ENCODE results near the gene FGF9.

The FGF9 gene

DNA sequence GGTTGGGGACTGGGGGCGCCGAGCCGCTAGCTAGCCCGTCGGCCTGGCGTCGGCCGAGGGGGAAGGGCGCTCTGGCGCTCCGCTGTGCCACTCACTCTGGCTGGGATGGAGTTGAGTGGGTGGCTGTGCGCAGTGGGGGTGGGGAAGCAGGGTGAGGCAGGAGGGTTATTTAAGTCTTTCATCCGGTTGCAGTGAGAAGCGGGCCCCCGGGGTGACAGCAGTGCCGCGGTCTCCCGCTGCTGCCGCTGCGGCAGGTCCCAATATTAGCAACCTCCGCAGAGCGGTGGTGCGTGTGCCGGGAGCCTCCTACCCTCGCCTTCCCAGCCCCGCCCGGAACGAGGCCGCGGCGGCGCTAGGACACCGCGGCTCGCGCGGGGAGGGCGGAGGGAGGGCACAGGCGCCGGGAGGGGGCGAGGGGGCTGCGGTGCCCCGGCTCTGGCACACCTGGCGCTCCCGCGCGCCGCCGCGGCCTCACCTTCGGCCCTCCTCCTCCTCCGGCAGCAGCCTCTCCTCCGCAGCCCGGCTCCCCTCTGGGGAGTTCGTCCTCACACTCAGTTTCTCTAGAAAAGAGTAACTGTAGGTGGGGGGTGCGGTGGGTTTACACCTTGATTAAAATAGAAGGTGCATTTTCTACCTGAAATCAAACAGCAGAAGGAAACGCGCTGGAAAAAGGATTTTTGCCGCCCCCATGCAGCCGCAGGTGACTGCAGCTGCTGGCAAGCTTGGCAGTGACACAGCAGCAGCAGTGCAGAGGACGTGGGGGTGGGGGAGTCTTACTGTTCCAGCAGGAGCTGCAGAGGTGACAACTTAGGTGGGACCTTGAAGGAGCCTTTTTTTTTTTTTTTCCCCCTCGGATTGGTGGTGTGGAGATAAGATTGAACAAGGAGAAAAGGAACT is 4.5 kb downstream of the FGF9 start:
- no peak for DNase-seq

DNA sequence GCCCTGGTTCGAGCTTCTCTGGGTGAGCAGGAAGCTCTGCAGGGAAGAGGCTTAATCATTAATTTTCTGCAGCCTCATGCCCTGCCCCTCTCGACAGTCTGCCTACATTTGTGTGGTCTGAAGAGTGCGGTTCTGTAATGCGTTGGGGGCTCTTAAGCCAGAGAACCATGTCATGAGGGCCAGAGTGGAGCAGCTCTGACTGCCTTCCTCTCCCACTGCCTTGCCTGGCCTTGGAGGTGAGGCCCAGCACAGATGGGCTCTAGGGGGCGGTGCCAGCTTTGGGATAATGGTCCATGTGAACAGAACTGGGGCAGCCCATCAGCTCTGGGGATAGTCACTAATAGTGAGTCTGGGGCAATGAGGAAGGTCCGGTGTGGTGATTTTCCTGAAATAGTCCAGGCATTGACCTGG is 5.7 kb downstream of the FGF9 start:
- DNase-seq: no peak

DNA sequence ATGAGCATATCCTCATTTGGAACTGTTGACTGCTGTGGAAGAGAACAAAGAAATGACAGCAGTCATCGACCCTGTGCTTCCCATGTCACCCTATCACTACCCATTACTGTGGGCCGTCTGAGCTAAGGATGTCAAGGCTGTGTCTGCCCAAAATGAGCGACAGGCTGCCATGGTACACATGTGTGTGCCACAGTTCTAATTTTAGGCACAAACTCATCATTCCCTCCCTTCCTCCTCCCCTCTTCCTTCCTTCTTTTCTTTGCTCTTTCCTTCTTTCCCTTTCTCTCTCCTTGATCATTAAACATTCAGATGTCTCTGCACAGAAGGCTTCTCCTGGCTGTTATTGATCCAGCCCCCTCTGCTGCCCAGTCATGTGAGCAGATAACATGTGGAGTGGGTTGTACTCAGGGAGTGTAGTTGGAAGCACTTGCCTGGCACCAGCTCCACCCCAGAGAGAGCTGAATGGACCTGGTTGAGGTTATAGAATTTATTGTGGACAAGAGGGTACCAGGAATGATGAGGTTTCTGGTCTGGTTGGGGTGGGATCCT is 6.3 kb downstream of the FGF9 start:
- DNase-seq: no peak

DNA sequence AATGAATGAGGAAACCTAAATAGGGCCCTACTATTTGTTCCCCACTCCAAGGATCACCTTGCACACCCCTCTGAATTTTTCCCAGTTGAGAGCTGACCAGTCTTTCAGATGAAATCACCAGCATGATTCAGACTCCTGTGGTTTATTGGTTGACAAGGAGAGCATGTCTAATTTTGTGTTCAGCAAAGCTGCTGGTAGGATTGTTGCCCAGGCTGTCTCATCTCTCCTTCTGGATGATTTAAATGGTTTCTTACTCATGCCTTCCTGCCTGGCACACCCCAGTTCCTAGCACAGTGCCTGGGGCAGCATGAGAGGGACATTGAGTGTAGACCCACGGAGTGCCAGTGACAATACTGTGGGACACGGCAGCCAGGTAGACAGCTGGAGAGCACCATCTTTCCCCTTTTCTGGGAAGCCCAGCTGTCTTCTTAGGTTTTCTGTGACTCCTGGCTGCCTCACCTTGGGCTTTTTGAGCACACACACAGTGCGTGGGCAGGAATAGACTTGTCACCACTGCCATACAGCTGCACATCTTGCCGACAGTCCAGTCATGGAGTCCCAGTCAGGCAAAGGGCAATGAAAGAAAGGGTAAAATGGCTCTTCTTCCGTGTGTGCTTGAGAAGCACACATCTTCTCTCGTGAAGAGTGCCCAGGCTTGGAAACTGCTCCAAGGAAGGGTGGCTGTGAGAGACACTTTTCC is 12.3 kb downstream of the FGF9 start:
- DNase-seq: no peak

DNA sequence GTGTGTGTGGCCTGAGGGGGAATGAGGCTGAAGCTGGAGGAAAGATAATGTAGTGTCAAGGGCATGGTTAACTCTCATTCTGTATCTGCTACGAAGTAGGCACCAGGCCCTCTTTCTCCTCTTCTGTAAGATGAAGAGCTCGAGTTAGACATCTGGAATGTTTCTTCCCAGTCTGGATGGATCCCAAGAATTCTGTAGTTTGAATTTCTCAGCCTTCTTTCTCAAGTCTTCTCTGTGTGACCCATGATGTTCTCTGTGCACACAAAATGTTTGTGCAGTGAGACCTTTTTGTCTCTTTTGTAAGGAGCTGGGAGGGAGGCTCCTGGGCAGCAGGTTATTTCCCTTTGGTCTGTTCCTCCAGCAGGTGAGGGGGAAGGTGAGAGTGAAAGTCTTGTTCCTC is 13.7 kb downstream of the FGF9 start:
- no peak for DNase-seq

DNA sequence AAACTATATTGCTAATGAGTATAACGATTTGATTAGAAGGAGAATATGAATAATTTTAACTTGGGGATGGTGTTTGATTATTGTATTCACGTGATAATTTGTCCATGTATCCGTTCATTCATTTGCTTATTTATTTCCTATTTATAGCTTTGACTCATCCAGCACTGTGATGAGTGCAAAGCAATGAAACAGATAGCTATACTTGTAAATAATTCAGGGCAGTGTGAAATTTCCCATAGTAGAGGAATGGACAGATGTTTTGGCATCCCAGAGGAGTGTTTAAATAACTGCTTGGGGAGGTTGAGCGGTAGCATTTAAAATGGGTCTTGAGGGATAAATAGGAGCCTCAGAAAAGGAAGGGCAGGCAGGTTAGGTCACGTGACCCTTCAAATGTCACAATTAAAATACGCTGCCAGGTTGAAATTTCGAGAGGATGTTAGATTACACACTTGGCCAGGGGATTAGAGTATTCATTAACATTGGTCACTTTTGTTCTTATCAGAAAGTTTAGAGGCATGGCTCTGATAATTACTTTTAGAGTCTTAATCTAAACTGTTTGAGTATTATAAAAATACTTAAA is 14.7 kb downstream of the FGF9 start:
- no peak for DNase-seq

DNA sequence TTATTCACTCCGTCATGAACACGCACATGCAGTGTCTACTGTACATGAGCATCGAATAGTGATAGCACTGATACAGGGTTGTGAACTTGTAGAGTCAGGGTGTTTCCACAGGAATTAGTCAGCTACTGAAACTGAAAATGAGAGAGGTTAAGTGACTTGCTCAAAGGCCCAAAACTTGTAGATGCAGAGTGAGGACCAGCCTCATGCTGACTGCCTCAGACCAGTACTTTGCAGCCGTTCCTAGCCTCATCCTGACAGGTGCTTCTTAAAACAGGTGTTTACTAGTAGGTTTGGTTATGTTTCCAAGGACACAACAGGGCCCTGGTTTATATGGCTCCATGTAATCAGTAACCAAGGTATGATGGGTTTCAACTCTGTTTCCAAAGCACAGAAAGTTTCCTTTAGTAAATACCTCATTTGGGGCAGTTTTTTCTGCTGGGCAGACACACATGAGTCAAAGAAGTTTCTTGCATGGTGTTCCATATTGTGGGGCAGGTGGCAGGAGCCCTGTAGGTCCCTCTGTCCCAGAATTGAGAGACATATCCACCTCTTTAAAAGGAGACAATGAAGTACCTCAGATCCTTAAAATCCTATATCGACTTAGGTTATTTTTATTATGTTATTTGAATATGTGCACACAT is 16.0 kb downstream of the FGF9 start:
- DNase-seq: no peak

DNA sequence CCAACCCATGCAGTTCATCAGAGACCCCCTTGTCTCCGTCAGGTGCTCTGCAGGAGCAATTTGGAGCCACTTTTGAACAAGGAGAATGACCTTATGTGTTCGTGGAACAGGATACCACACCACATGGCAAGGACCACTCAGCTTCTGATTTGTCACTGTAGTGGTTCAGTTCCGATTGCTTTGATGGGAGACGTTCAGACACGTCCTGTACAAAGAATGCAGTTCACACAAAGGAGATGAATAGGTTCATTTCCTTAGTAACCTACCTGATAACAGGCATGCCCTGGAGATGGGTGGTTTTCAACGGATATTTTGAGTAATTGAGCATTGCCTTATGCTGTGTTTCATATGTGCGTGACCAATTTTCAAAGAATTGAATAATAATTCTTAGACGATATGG is 17.2 kb downstream of the FGF9 start:
- no peak for DNase-seq

DNA sequence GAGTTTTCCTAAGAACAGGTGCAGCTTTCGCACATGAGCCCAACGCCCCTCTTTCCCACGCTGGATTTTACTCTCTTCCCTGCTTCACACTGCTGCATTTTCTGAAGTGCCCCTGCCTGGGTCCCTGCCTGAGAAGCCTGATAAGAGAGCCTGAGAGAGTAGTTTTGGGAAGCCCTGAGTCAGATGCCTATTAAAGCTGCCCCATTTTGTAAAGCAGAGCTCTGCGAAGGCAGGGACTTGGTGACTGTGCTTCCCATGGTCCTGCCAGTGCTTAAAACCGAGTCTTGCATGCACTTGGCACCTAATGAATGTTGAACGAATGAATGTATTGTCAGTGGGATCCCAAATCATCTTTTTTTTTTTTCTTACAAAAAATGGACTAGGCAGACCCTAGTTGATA is 18.2 kb downstream of the FGF9 start:
- DNase-seq: no peak

DNA sequence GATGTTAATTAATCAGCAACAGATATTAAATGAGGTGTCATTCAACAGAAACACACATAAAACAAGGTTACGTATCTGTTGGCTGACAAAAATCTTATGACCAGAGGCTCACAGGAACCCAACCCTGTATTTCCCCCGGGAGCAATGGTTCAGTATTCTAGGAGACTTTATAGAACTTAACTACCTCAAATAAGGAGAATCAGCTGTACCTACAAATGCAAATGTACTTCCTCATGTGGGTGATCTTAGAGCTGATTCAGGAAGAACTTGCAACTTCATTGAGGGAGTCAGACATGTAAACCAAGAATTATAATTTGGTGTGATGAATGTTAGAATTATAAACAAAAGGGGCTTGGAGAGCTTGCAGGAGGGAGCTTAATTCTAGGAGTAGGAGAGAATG is 20.1 kb downstream of the FGF9 start:
- no peak for DNase-seq

DNA sequence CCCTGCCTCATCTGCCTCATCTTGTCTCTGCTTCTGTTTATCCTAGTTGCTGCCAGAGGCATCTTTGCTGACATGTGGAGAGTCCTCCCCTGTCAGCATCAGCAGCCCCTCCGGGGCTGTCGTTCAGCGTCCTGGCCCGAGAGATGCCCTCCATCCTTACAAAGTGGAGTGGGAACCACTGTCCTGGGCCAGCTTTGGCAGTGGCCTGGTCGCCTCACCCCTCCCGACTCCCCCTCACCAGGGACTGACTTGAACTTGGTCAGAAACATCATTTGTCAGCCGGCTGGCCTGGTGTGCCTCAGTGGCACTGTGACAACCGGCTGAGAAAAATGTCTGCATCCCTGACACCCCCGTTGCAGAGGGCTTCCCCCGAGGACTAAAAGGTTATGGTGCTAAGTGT is 20.6 kb downstream of the FGF9 start:
- DNase-seq: no peak

DNA sequence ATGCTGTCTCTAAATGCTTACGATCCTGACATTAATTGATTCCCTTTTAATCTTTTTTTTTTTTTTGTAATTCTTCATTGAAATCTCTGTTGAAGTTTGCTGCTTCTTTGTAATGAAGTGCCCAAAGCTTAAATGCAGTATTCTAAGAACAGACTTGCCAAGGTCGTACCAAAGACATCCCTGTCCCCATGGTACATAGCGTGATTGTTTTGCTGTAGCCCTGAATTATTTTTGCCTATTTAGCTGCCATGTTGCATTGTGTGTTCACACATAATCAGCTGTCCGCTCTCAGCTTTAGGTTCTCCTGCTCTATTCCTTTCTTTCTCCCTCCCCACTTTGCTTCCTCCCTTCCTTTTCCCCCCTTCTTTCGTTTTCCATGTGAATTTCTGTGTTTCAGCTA is 21.1 kb downstream of the FGF9 start:
- no peak for DNase-seq

DNA sequence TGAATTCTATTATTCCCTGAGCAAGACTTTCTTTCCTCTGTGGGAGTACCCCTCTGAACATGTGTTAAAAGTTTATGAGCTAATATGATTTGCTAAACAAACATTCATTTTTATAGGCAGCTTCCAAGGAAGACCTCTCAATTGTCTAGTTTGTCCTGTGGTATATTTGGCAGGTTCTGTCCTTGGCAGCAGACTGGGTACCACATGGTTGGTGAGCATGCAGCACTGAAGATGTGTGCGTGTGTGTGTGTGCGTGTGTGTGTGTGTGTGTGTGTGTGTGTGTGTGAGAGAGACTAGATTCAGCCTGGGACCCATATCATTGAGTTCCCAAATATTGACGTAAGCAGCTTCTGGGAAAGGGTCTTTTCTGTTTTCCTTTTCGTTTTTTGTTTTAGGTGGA is 24.0 kb downstream of the FGF9 start:
- DNase-seq: no peak

DNA sequence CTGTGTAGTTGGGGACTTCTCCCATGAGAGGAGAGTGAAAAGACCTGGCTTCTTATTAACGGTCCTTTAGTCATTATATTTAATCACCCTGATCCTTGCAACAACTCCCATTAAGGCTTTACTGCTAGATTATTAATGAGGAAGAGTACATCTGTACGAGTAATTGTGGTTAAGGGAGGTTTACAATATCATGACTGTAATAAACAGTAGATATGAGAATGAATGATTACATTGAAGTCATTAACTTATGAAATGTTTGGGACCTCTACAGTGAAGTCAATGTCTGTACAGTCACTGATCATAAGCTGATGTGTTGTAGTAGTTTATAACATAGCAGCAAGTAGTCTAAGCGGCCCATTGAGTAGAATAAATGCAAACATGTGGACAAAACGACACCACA is 24.7 kb downstream of the FGF9 start:
- DNase-seq: no peak

DNA sequence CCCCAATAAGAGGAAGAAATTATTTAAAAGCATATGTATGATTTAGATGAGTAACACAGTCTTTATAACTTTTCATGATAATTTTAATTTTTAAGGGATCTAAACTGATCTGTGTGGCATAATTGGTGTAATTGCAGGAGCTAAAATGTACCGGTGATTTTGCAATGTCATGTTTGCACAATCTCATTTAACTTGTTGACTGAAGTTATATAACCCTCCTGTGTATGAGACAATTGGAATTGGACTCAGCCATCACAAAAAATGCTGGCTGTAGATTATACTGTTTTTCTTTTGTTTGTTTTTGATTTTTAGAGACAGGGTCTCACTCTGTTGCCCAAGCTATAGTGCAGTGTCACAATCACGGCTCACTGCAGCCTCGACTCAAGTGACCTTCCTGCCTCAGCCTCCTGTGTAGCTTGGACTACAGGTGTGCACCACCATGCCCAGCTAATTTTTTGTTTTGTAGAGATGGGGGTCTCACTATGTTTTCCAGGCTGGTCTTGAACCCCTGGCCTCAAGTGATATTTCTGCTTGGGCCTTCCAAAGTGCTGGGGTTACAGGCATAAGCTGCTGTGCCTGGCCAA is 26.1 kb downstream of the FGF9 start:
- no peak for DNase-seq

DNA sequence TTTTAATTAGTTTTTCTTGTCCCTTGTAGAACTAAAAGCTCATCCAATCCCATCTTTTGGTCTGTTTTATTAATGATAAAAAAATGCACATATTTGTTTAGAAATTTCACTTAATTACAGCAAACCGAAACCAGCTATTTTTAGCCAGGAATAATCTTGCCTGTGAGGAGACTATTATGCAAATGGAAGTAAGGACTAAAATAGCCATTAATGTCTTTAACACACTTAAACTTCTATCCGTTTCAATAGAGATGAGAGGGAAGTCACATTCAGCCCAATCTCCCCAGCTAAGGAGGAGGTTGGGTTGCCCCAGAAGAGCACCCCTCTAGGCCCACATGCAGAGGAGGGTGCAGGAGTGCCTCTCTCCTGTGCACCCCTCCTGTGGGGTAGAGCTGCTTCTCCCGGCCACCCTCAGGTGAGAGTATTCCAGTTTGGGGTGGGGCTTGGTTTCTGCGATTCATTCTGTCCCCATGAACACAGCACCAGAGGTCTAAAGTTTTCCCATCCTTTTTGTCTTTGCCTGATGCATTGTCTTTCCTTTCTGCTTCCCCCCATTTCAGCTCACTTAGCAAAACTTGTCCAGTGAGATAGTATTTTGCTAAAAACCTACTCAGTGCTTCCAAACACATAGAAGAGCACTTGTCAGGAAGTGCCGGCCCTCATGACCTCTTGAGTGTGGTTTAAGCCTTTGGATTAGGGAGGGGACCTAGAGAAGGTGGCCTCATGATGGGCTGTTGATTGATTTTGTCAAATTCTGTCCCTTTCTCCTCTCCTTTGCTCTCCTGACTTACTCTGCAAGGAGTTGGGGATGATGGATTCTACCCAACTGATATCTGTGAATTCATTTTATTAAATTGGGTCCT is 28.2 kb downstream of the FGF9 start:
- DNase-seq: no peak

DNA sequence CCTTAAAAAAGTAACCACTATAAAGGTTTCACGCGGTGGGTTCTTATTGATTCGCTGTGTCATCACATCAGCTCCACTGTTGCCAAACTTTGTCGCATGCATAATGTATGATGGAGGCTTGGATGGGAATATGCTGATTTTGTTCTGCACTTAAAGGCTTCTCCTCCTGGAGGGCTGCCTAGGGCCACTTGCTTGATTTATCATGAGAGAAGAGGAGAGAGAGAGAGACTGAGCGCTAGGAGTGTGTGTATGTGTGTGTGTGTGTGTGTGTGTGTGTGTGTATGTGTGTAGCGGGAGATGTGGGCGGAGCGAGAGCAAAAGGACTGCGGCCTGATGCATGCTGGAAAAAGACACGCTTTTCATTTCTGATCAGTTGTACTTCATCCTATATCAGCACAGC is 30.6 kb downstream of the FGF9 start:
- no peak for DNase-seq

DNA sequence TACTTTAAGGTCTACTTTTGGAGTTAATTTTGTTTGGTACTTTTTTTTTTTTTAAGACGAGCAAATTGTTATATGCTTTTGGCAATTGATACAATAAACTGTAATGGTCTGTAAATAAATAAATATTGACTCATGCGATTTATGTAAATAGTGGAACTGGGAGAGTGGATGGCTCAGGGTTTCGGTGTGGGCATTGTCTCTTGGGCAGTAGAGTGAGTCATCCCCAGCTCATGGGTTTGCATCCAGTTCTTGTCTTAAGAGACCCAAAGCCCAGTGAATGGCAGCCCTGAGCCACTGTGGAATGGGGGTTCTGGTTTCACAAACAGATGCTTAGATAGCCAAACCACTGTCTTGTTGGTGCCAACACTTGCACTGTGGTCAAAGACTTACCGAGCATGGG is 33.0 kb downstream of the FGF9 start:
- no peak for DNase-seq

DNA sequence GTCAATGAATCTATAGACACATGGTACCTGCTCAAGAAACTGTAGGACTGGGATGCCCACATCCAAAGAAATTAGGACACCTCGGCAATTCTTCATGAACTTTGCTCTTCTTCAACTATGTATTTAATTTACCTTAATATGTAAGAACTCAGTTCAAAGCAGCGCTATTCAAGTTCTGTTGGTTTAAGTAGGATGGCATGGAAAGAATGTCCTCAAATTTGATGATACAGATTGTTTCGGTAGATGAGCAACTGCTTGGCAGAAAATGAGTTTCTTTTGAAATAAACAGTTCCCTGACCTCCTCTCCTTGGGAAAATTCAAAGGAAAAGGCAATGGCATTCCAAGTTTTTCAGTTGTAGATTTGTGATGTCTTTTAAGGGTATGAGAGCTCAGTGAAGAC is 36.7 kb downstream of the FGF9 start:
- DNase-seq: no peak

DNA sequence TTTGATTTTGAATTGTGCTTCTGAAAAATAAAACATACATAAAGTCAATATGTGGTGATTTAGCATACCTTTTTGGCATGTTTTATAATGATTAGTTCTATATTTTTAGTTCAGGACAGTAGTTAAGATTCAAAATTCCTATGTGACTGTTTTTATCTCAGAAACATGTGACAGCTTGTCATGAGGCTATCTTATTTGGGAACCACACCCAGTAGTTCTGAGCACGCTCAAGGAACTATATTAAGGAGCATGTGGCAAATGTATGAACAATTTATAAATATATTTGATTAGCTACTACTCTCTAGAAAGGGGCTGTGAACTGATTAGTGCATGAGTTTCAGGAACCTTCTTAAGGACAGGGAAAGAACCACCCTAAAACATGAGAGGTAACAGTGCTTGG is 38.8 kb downstream of the FGF9 start:
- DNase-seq: no peak

DNA sequence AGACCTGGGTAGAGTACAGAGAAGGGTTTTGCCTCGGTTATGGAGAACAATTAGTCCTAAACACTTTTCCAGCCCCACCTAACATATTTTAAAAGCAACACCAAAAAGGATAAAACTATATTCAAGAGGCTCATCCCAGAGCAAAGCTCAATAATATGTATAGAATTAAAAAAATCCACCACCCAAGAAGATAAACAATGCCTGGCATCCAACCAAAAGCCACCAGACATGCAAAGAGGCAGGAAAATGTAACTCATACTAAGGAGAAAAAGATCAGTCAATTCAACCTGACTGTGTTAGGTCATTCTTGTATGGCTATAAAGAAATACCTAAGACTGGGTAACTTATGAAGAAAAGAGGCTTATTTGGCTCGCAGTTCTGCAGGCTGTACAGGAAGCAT is 39.3 kb downstream of the FGF9 start:
- DNase-seq: no peak

DNA sequence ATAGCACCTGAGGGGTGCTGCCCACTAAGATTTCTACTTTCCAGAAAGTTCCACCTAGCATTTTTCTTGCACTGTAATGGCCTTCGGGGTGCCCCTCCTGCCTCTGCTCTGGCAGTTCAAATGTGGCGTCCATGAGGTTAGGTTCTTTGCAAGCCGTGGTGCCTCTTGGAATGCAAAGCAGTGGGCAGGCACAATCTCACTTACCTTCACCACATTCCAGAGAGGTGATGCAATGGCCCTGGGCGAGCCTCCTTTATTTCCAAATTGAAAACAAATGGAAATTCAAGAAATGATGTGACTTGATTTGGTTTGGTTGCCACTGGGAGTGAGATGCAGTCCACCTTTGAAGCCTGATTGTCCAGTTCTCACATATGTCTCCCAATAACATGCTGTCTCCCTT is 46.9 kb downstream of the FGF9 start:
- no peak for DNase-seq

All from NCI-H2227 treated with DMSO at 0.1 percent for 48 hours (cell line).